Tibial artery (tissue), 4 donors: Measurements from ENCODE around the gene METTL21C.
A peak's percentile ranks its signal among the peaks of the same experiment; 100 is the strongest.

Experiments used
- DNase-seq, 2 donors: peaks; one replicate each; pipeline ENCODE4 v3.0.0-alpha.2; 2019
- H3K27ac ChIP-seq, 2 donors: fragments of 200-600 bp; sonication (generic) in 1 of 2; 1 replicate in 1 of 2; 2 replicates in 1 of 2; pipeline ENCODE4 v1.5.1; 2018 to 2019; ENCODE audit warnings: mild to moderate bottlenecking in 1 of 2
- H3K27me3 ChIP-seq, 2 donors: fragments of 200-600 bp; sonication (generic) in 1 of 2; one replicate each; pipeline versions ENCODE4 v1.5.1 to v1.6.0; 2016 to 2019
- H3K36me3 ChIP-seq, 3 donors: fragments of 200-600 bp; sonication (generic) in 2 of 3; one replicate each; pipeline ENCODE4 v1.5.1; 2016 to 2019; ENCODE audit warnings: mild to moderate bottlenecking in 2 of 3
- H3K4me1 ChIP-seq, 4 donors: fragments of 200-600 bp; sonication (generic) in 2 of 4; 1 replicate in 3 of 4; 2 replicates in 1 of 4; pipeline ENCODE4 v1.5.1; 2016 to 2019
- H3K4me3 ChIP-seq, 2 donors: fragments of 200-600 bp; sonication (generic) in 1 of 2; 1 replicate in 1 of 2; 2 replicates in 1 of 2; pipeline ENCODE4 v1.5.1; 2018 to 2019; ENCODE audit warnings: mild to moderate bottlenecking in 2 of 2
- H3K9me3 ChIP-seq, 3 donors: fragments of 200-600 bp; sonication (generic) in 1 of 3; one replicate each; pipeline ENCODE4 v1.5.1; 2016 to 2019
- CTCF ChIP-seq, 2 experiments: fragments of 200-600 bp in 1 of 2; fragments of 450-650 bp in 1 of 2; IDR thresholded peaks; one replicate each; pipeline ENCODE4 v1.5.1; 2017 to 2019; ENCODE audit warnings: antibody characterized with exemption in 2 of 2, mild to moderate bottlenecking in 1 of 2, moderate library complexity in 1 of 2
- intact Hi-C: fragments of 100-400 bp; cut with DNase I; formaldehyde crosslinking; loops from one replicate; pipeline ENCODE4 v1.15.0; 2023; ENCODE audit warnings: low total_unique reads

METTL21C gene

DNA sequence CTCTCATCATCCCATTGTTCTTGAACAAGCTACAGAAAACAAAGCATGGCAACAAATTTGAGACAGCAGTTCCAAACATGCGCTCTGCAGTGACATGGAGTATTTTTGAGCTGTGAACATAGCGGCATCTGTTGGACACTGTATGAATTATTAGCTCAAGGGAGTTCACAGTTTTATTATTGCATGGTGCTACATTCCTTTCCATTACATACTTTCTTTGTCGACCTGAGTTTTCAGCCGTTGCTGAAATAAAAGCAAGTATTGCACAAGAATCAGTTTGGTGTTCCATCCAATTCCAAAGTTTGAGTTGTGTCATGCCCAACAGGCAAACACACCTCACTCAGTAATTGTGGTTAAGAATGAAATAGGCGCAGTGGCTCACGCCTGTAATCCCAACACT, 30.1 kb upstream of the METTL21C start:
- no peak overlapping the region for H3K27ac ChIP-seq
- H3K27me3 ChIP-seq = no peaks in the 10 kb centered on the region
- TF ChIP-seq CTCF (IDR thresholded peaks at IDR 0.05) = peak; percentile 35 to 43
- no peaks in the 10 kb centered on the region for H3K9me3 ChIP-seq
- DNase-seq = no peak
- no peaks in the 10 kb centered on the region for H3K4me1 ChIP-seq
- intact Hi-C loops = no loop called here
- H3K36me3 ChIP-seq = no peaks in the 10 kb centered on the region
- no peak overlapping the region for H3K4me3 ChIP-seq

DNA sequence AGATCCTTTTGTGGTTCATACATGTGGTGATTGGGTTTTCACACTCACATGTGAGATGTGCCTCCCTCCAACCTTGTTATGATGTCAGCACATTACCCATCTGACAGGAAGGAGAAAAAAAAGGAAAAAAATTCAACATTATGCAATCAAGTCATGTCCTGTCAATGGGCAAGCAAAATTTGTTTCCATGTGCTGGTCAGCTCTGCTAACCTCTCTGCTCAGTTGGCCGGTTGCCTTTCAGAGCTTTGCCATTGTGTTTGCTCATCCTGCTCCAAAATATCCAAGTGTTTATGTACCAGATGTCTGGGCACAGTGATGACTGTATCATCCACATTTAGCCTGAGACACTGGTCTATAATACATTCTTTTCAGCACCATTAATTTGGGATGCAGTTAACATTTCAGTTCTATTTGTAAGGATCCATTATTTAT, 27.0 kb upstream of the METTL21C start:
- Histone ChIP-seq H3K27me3 (no peaks in the 10 kb centered on the region), H3K4me1 (no peaks in the 10 kb centered on the region), H3K36me3 (no peaks in the 10 kb centered on the region), H3K4me3 (no peak overlapping the region), H3K27ac (no peak overlapping the region), H3K9me3 (no peaks in the 10 kb centered on the region)
- intact Hi-C loops = no loop called here
- no peak for DNase-seq
- no peak for TF ChIP-seq CTCF (IDR thresholded peaks at IDR 0.05)

DNA sequence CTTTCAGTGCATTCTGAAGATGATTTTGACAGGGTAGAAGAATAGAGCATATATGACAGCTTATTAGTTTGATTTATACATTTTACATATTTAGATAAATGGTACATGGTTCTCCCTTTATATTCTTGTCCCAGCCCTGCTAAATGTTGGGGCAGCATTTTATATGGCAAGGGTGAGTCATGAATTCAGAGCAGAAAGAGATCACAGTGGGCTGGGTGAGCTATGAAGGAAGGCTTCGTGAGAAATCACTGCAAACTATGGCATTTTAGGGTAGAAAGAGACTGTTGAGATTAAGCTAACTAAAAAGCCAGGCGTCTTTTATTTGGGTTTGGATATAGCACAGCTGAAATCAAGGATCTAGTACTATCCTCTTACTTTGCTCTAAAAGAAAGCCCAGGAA, 23.9 kb upstream of the METTL21C start:
- intact Hi-C loops = no loop called here
- no peak for TF ChIP-seq CTCF (IDR thresholded peaks at IDR 0.05)

GRCh38 chr13:102715447-102715846, 20.6 kb upstream of the METTL21C start:
- DNase-seq = no peak
- Histone ChIP-seq H3K4me3 (no peak overlapping the region), H3K9me3 (no peaks in the 10 kb centered on the region), H3K36me3 (no peaks in the 10 kb centered on the region), H3K27ac (no peak overlapping the region), H3K27me3 (no peaks in the 10 kb centered on the region), H3K4me1 (no peaks in the 10 kb centered on the region)
- no peak for TF ChIP-seq CTCF (IDR thresholded peaks at IDR 0.05)
- intact Hi-C loops = no loop called here

More for the DNA sequence above, 23.9 kb upstream of the METTL21C start:
- no peaks in the 10 kb centered on the region for H3K4me1 ChIP-seq
- no peaks in the 10 kb centered on the region for H3K36me3 ChIP-seq
- DNase-seq = no peak
- no peak overlapping the region for H3K27ac ChIP-seq
- H3K27me3 ChIP-seq = no peaks in the 10 kb centered on the region
- no peak overlapping the region for H3K4me3 ChIP-seq
- no peaks in the 10 kb centered on the region for H3K9me3 ChIP-seq

DNA sequence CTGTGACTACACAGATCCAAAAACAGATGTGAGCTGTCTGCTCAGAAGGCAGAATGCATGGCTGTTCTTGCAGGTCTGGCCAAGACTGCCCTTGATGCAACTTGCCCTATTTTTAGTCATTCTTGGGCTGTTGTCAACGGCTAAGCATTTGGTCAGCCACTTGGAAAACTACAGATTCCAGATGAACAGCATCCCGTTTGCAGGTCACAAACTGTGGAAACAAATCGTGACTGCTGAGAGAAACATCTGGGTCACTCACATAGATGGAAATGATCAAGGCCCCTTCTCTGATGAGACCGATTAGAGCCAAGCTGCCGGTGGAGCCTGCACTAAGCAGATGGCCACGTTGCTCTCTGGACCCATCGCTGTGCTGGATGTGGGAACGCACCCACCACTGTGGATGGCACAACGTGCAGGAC, 15.4 kb upstream of the METTL21C start:
- no peak for TF ChIP-seq CTCF (IDR thresholded peaks at IDR 0.05)
- Histone ChIP-seq H3K4me3 (no peak overlapping the region), H3K9me3 (no peaks in the 10 kb centered on the region), H3K27ac (no peak overlapping the region), H3K27me3 (no peaks in the 10 kb centered on the region), H3K4me1 (no peaks in the 10 kb centered on the region), H3K36me3 (no peaks in the 10 kb centered on the region)
- intact Hi-C loops = no loop called here
- no peak for DNase-seq

- no peak for TF ChIP-seq CTCF (IDR thresholded peaks at IDR 0.05)
- no peak overlapping the region for H3K4me3 ChIP-seq
- intact Hi-C loops = no loop called here
- no peak overlapping the region for H3K27ac ChIP-seq
- no peaks in the 10 kb centered on the region for H3K4me1 ChIP-seq
- no peaks in the 10 kb centered on the region for H3K9me3 ChIP-seq
- no peak for DNase-seq
- no peaks in the 10 kb centered on the region for H3K27me3 ChIP-seq
- no peaks in the 10 kb centered on the region for H3K36me3 ChIP-seq
Observed at GRCh38 chr13:102709536-102709935, 14.7 kb upstream of the METTL21C start.
